H1 (cell line): ENCODE data around the gene PLA2G4D. TPM values are rescaled to one million over a fixed set of nuclear protein-coding genes. Genes with fewer than 3 reads are reported as not detected.

Experiments used
- BRCA1 ChIP-seq: IDR thresholded peaks from 2 replicates; pipeline ENCODE4 v1.6.1; 2012; ENCODE audit warnings: low read depth, low read length, improper control_type of control experiment
- NANOG ChIP-seq: IDR thresholded peaks from 2 replicates; pipeline ENCODE4 v1.6.1; 2011; ENCODE audit warnings: low read length, low read depth, mild to moderate bottlenecking, inconsistent platforms; ENCODE audit not compliant: insufficient read depth, poor library complexity, severe bottlenecking
- SIRT6 ChIP-seq: IDR thresholded peaks from one replicate; pipeline ENCODE4 v1.7.1; 2012; ENCODE audit warnings: low read length, inconsistent platforms
- TAF7 ChIP-seq: optimal IDR thresholded peaks from 2 replicates; pipeline ENCODE3; 2011; ENCODE audit warnings: low read depth, mild to moderate bottlenecking, inconsistent platforms, low read length, moderate library complexity, borderline replicate concordance
- polyA plus RNA-seq, 7 experiments: library from polyadenylated mRNA; depleted of rRNA in 3 of 7; stranded (reverse) in 5 of 7; unstranded in 2 of 7; fragments of >200 nt in 5 of 7; fragments of 200-250 nt in 2 of 7; gene quantifications; 1 replicate in 5 of 7; 2 replicates in 1 of 7; 4 replicates in 1 of 7; pipeline versions ENCODE4 v1.2.1 to v1.2.3, GENCODE V29; 2011 to 2013; ENCODE audit warnings: missing spikeins in 2 of 7, mixed read lengths in 2 of 7
- total RNA-seq: library from RNA; stranded (reverse); fragmentation: NEBNext Ultra II Directional; extraction: Animal tissue kit (Norgen Biotek cat#: 25700); gene quantifications from 2 replicates; pipeline ENCODE4 v1.2.1, GENCODE V29; 2021

PLA2G4D gene
- total and polyA plus RNA-seq, 2 of the 8 experiments (the other 6 are each of a cell fraction or from before 2014, with no cell fraction given), result 0.07 to 0.18 TPM

DNA sequence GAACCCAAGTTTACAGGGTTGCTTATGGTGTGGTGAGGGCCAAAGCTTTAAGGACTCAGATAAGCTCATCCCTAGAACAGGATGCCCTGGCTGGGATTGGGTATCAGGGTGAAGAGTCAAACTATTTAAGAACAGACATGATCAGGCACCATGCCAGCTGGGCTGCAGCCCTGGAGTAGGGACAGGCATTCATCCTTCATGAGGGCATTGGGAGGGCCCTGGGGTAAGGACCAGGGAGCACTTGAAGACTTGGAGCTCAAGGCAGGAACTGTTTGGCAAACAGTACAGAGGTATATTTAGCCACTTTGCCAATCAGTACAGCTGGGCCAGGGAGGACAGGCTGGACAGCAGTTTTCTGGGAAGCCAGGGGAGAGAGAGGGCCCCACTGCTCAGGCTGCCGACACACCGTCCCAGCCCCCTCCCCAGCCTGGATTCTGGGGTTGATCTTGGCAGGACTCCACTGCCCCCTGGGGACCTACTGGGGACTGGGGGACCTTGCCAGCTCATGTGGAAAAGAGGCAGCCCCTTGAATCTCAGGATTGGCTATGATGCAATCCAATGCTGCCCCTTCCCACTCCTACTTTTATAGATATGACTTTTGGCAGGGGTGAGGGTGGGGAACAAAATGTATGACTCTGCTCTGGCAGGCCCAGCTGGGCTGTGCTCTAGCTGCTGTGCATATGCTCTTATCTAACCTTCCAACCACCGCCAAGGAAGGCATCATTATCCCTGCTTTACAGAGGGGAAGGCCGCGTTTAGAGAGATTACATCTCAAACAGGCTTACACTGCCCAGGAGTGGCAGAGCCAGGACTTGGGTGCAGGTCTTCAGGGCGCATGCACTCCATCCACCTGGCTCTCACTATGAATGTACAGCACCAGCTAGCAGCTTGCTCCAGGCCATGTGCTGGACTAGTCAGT is 75.8 kb downstream of the PLA2G4D start (continued):
- TF ChIP-seq SIRT6 (no peak), NANOG (no peak), BRCA1 (no peak), TAF7 (no peak)

Other genes starting within 250 kb of the PLA2G4D start
- gene SPTBN5, start 200.5 kb downstream of the PLA2G4D start, total RNA-seq, result 0.84 and 1.1 TPM in 2 replicates
- gene SPTBN5, start 200.5 kb downstream of the PLA2G4D start, polyA plus RNA-seq (2011; rRNA removed), result 0.32 and 0.38 TPM in 2 replicates
- gene EHD4, start 122.0 kb downstream of the PLA2G4D start, total RNA-seq, result 24.5 and 25.6 TPM in 2 replicates
- gene EHD4, start 122.0 kb downstream of the PLA2G4D start, polyA plus RNA-seq (2011; rRNA removed), result 17.5 and 19.8 TPM in 2 replicates
- gene PLA2G4E, start 73.5 kb downstream of the PLA2G4D start, total RNA-seq, result not detected in 2 replicates
- 0.03 TPM in 2 replicates for gene PLA2G4E, start 73.5 kb downstream of the PLA2G4D start, polyA plus RNA-seq (2011; rRNA removed)
- gene PLA2G4F, start 62.1 kb upstream of the PLA2G4D start, total RNA-seq, result not detected in 2 replicates
- gene PLA2G4F, start 62.1 kb upstream of the PLA2G4D start, polyA plus RNA-seq (2011; rRNA removed), result not detected in 2 replicates
- gene VPS39, start 113.7 kb upstream of the PLA2G4D start, total RNA-seq, result 36.6 and 39.6 TPM in 2 replicates
- gene VPS39, start 113.7 kb upstream of the PLA2G4D start, polyA plus RNA-seq (2011; rRNA removed), result 34.4 and 40.4 TPM in 2 replicates
- 11.8 and 14.4 TPM in 2 replicates for gene GANC, start 178.6 kb upstream of the PLA2G4D start, total RNA-seq
- 6.5 and 6.8 TPM in 2 replicates for gene GANC, start 178.6 kb upstream of the PLA2G4D start, polyA plus RNA-seq (2011; rRNA removed)
- 32.9 and 33.1 TPM in 2 replicates for gene TMEM87A, start 178.9 kb upstream of the PLA2G4D start, total RNA-seq
- 11.0 and 15.2 TPM in 2 replicates for gene TMEM87A, start 178.9 kb upstream of the PLA2G4D start, polyA plus RNA-seq (2011; rRNA removed)